ENCODE results near the gene RAB3A. TPM values are rescaled to one million over a fixed set of nuclear protein-coding genes. Genes with fewer than 3 reads are reported as not detected.
A peak's percentile ranks its signal among the peaks of the same experiment; 100 is the strongest.

RAB3A gene
- polyA plus RNA-seq, 4 donors = 0.81 to 6.0 (median 1.9) TPM

DNA sequence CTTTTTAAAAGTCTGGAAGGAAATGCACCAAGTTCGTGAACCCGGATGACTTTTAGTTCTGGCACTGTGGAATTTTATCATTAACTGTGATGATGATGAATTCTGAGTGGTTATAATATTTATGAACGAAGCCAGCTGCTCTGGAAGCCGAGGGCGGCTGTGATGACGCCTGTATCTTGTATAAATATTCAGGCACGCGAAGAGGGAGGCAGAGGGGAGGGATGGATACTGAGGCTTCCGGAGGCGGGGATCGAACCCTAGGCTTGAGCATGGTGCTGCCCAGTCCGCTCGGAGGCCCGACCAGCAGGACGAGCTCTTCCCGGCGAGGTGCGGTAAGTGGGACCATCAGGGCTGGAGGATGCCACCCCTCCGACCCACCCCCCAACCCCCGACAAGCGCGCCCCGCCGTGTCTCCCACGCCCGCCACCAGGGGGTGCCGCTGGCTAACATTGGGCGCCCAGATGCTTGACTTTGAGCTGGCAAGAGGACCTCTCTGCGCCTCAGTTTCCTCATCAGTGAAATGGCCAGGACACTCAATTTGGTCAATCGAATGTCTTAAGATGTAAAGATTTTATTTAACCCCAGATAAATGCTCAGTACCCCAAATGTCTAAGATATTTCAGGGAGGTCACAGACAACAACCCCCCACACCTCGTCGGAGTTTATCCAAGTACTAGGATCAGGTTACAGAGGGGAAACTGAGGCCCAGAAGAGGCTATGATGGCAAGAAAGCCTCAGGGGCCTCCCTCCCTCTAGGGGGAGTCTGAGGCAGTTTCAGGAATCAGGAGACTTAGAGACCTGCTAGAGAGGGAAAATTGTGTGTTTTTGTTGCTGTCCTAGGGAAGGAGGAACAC lies 4.5 kb upstream of the RAB3A start:
- peaks cover 0 to 13% (median 4%) of the 10 kb centered on the region in 3 donors for H3K4me1 ChIP-seq (ENCODE audit: control insufficient read depth in 3 of 3, insufficient read depth in 2 of 3, low read depth in 1 of 3, low read length in 2 of 3)
- no peaks in the 10 kb centered on the region for H3K36me3 ChIP-seq (ENCODE audit: control insufficient read depth in 3 of 3, insufficient read depth in 2 of 3, low read depth in 1 of 3, low read length in 3 of 3)
- H3K4me3 ChIP-seq (ENCODE audit: low read depth in 1 of 3, low read length in 3 of 3) = no peak overlapping the region
- no peak overlapping the region for H3K27ac ChIP-seq (ENCODE audit: low read depth in 1 of 3, low read length in 2 of 3)
- peak; percentile 23 to 43 for DNase-seq
- H3K9me3 ChIP-seq (ENCODE audit: control insufficient read depth in 2 of 2, insufficient read depth in 1 of 2, low read depth in 1 of 2, low read length in 1 of 2) = no peaks in the 10 kb centered on the region
- 13 to 17% (median 16%) methylated on average over 32 of the region's 32 CpGs for WGBS, 3 donors
- peaks cover 0 to 13% (median 0%) of the 10 kb centered on the region in 3 donors for H3K27me3 ChIP-seq (ENCODE audit: control insufficient read depth in 3 of 3, insufficient read depth in 3 of 3, low read length in 3 of 3)
- FAIRE-seq = no peak

DNA sequence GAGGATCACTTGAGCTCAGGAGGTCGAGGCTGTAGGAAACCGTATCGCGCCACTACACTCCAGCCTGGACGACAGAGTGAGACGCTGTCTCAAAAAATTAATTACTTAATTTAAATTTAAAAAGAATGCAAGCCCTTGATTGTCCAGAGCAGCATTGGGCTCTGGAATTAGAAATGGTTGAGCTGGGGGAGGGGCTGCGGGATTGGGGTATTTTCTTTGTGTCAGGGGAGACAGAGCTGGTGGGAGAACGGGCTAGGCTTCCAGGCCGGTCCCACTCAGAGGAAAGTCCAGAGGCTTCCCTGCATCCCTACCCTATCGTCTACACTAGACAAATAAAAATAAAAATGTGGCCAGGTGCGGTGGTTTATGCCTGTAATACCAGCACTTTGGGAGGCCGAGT lies 2.2 kb upstream of the RAB3A start:
- Histone ChIP-seq H3K4me1 (ENCODE audit: control insufficient read depth in 3 of 3, insufficient read depth in 2 of 3, low read depth in 1 of 3, low read length in 2 of 3) (peaks cover 2 to 22% (median 4%) of the 10 kb centered on the region in 3 donors), H3K36me3 (ENCODE audit: control insufficient read depth in 3 of 3, insufficient read depth in 2 of 3, low read depth in 1 of 3, low read length in 3 of 3) (no peaks in the 10 kb centered on the region), H3K27me3 (ENCODE audit: control insufficient read depth in 3 of 3, insufficient read depth in 3 of 3, low read length in 3 of 3) (peaks cover 0 to 21% (median 0%) of the 10 kb centered on the region in 3 donors), H3K9me3 (ENCODE audit: control insufficient read depth in 2 of 2, insufficient read depth in 1 of 2, low read depth in 1 of 2, low read length in 1 of 2) (no peaks in the 10 kb centered on the region), H3K27ac (ENCODE audit: low read depth in 1 of 3, low read length in 2 of 3) (peak overlapping the region in 2 of 3 donors; percentile 89 to 96), H3K4me3 (ENCODE audit: low read depth in 1 of 3, low read length in 3 of 3) (no peak overlapping the region)
- no peak for DNase-seq
- no peak for FAIRE-seq
- WGBS, 3 donors = 73 to 80% (median 77%) methylated on average over 12 of the region's 12 CpGs

DNA sequence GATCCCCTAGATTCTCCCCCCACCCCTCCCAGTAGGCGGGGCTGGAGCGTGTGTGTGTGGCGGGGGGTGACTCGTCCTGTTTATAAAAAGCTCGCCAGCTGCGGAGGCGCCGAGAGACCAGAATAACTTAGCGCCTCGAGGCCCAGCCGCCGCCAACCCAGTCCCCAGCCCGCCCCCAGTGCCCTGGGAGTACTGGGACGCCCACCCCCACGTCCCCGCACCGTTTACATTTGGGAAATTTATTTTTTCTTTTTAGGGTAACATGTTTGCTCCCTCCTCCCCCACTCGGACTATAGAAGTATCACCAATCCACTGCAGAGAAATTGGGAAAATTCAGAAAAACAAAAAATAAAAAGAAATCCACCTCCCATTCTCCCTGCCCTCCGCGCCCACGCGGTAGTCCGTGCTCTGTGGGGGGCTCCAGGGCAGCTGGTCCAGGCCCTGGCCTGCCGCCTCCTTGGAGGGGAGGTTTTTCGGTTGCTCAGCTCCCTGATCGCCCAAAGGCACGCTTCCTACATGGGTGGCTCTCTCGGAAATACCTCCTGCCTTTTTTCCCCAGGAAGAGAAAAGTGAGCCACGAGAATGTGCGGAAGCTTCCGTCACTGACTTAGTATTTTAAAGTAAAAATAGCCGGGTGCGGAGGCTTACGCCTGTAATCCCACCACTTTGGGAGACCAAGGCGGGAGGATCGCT lies 1.5 kb upstream of the RAB3A start:
- H3K4me1 ChIP-seq (ENCODE audit: control insufficient read depth in 3 of 3, insufficient read depth in 2 of 3, low read depth in 1 of 3, low read length in 2 of 3) = peaks cover 2 to 22% (median 4%) of the 10 kb centered on the region in 3 donors
- FAIRE-seq (no peak), DNase-seq (peak; percentile 49 to 73)
- peaks cover 0 to 16% (median 0%) of the 10 kb centered on the region in 3 donors for H3K27me3 ChIP-seq (ENCODE audit: control insufficient read depth in 3 of 3, insufficient read depth in 3 of 3, low read length in 3 of 3)
- H3K27ac ChIP-seq (ENCODE audit: low read depth in 1 of 3, low read length in 2 of 3) = peak overlapping the region in 2 of 3 donors; percentile 89 to 96
- 27 to 42% (median 41%) methylated on average over 36 of the region's 36 CpGs for WGBS, 3 donors
- H3K4me3 ChIP-seq (ENCODE audit: low read depth in 1 of 3, low read length in 3 of 3) = peak overlapping the region; percentile 37 to 60 (median 40)
- no peaks in the 10 kb centered on the region for H3K9me3 ChIP-seq (ENCODE audit: control insufficient read depth in 2 of 2, insufficient read depth in 1 of 2, low read depth in 1 of 2, low read length in 1 of 2)
- H3K36me3 ChIP-seq (ENCODE audit: control insufficient read depth in 3 of 3, insufficient read depth in 2 of 3, low read depth in 1 of 3, low read length in 3 of 3) = peaks cover 0 to 2% (median 0%) of the 10 kb centered on the region in 3 donors

DNA sequence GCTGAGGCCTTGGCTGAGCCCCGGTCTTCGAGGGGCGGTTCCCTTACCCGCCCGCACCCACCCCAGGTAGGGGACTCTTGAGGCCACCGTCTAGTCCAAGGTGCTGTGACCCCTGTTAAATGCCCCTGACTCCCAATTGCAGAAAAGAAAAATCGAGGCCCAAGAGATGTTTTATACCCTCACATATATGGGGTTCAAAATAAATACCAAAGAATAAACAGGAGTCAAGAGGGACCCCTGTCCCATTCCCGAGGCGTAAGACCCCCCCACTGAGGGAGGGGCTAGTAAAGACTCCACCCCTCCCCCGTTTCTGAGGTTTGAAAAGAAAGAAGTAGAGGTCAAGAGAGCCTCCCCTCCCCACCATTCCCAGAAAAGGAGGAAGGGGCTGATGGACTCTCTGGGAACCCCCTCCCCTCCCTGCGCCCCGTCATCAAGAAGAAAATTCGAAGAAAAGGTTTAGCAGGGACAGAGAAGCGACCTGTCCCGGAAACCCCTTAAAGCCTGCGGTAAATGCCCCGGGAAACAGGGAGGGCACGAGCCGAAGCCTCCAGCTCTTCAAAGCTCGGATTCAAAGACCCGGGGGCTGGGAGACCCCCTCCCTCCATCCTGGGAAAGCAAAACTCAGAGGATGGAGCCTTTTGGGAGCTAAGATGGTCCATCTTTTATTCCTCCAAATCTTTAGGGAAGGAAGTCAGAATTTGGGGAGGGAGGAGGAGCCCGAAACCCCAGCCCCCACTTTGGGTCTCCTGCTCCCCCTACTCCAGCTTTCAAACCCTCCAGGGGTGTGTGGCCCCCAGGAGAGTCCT lies 755 bp upstream of the RAB3A start:
- 0 to 1% (median 1%) methylated on average over 22 of the region's 22 CpGs for WGBS, 3 donors
- Histone ChIP-seq H3K9me3 (ENCODE audit: control insufficient read depth in 2 of 2, insufficient read depth in 1 of 2, low read depth in 1 of 2, low read length in 1 of 2) (no peaks in the 10 kb centered on the region), H3K27me3 (ENCODE audit: control insufficient read depth in 3 of 3, insufficient read depth in 3 of 3, low read length in 3 of 3) (peaks cover 0 to 12% (median 0%) of the 10 kb centered on the region in 3 donors), H3K4me1 (ENCODE audit: control insufficient read depth in 3 of 3, insufficient read depth in 2 of 3, low read depth in 1 of 3, low read length in 2 of 3) (peaks cover 2 to 22% (median 4%) of the 10 kb centered on the region in 3 donors), H3K27ac (ENCODE audit: low read depth in 1 of 3, low read length in 2 of 3) (peak overlapping the region; percentile 67 to 96 (median 89)), H3K36me3 (ENCODE audit: control insufficient read depth in 3 of 3, insufficient read depth in 2 of 3, low read depth in 1 of 3, low read length in 3 of 3) (peaks cover 0 to 5% (median 0%) of the 10 kb centered on the region in 3 donors), H3K4me3 (ENCODE audit: low read depth in 1 of 3, low read length in 3 of 3) (peak overlapping the region; percentile 37 to 60 (median 40))
- peak in 1 of 2 donors; percentile 45 for DNase-seq
- no peak for FAIRE-seq

DNA sequence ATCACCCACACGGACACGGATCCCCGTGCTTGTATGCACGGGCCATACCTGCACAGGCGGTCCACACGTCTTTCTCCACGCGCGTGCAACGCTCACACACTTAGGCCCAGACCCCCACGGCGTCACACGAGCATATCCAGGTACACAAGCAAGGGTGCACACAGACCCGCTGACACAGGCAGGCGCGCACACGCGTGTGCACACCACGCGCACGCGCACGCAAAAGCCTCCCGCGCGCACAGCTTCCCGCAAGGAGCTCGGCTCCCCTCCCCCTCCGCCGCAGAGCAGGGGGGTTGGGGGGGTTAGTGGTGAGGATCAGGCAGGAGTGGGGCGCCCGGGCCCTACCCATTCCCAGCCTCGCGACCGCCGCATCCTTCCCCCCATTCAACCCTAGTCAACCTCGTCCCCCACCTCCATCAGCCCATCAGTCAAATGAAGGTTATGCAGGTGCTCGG lies 407 bp downstream of the RAB3A start:
- FAIRE-seq (no peak), DNase-seq (peak in 1 of 2 donors; percentile 46)
- H3K4me1 ChIP-seq (ENCODE audit: control insufficient read depth in 3 of 3, insufficient read depth in 2 of 3, low read depth in 1 of 3, low read length in 2 of 3) = peaks cover 2 to 22% (median 4%) of the 10 kb centered on the region in 3 donors
- peak overlapping the region; percentile 33 to 78 (median 53) for H3K4me3 ChIP-seq (ENCODE audit: low read depth in 1 of 3, low read length in 3 of 3)
- no peaks in the 10 kb centered on the region for H3K9me3 ChIP-seq (ENCODE audit: control insufficient read depth in 2 of 2, insufficient read depth in 1 of 2, low read depth in 1 of 2, low read length in 1 of 2)
- peaks cover 0 to 9% (median 0%) of the 10 kb centered on the region in 3 donors for H3K27me3 ChIP-seq (ENCODE audit: control insufficient read depth in 3 of 3, insufficient read depth in 3 of 3, low read length in 3 of 3)
- H3K27ac ChIP-seq (ENCODE audit: low read depth in 1 of 3, low read length in 2 of 3) = peak overlapping the region in 2 of 3 donors; percentile 46 to 49
- peaks cover 0 to 13% (median 2%) of the 10 kb centered on the region in 3 donors for H3K36me3 ChIP-seq (ENCODE audit: control insufficient read depth in 3 of 3, insufficient read depth in 2 of 3, low read depth in 1 of 3, low read length in 3 of 3)
- 0 to 2% (median 1%) methylated on average over 23 to 38 of the region's 38 CpGs for WGBS, 3 donors

DNA sequence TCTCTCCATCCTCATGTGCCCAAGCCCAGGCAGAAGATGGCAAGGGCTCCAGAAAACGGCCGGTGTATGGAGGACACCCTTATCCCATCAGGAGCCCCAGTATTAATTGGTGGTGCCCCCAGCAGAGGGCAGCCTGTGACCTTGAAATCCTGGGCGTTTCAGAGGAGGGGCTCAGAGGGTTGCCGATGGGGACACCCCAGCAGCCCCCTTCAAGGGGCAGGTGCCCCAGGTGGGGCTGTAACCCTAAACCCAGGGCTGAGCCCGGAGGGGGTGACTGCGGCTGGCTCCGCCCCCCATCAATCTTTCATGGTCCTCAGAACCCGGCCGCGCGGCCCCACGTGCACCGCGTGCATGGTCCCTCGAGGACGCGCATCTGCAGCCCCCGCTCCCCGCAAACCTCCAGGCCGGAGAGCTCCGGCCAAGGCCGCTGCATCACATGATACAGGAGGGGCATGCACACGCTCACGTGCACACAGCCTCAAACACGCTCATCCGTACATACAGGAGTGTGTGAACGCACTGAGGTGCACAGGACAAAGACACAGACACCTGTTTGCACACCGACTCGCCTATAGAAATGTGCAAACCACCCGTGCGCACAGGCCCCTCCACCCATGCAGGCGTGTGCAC lies 949 bp downstream of the RAB3A start:
- WGBS, 3 donors = 3 to 5% (median 5%) methylated on average over 30 to 32 of the region's 32 CpGs
- Histone ChIP-seq H3K9me3 (ENCODE audit: control insufficient read depth in 2 of 2, insufficient read depth in 1 of 2, low read depth in 1 of 2, low read length in 1 of 2) (no peaks in the 10 kb centered on the region), H3K27ac (ENCODE audit: low read depth in 1 of 3, low read length in 2 of 3) (no peak overlapping the region), H3K27me3 (ENCODE audit: control insufficient read depth in 3 of 3, insufficient read depth in 3 of 3, low read length in 3 of 3) (peaks cover 0 to 8% (median 0%) of the 10 kb centered on the region in 3 donors), H3K4me1 (ENCODE audit: control insufficient read depth in 3 of 3, insufficient read depth in 2 of 3, low read depth in 1 of 3, low read length in 2 of 3) (peaks cover 2 to 22% (median 4%) of the 10 kb centered on the region in 3 donors), H3K36me3 (ENCODE audit: control insufficient read depth in 3 of 3, insufficient read depth in 2 of 3, low read depth in 1 of 3, low read length in 3 of 3) (peaks cover 0 to 19% (median 4%) of the 10 kb centered on the region in 3 donors), H3K4me3 (ENCODE audit: low read depth in 1 of 3, low read length in 3 of 3) (peak overlapping the region in 2 of 3 donors; percentile 53 to 78)
- peak; percentile 25 to 46 for DNase-seq
- no peak for FAIRE-seq

DNA sequence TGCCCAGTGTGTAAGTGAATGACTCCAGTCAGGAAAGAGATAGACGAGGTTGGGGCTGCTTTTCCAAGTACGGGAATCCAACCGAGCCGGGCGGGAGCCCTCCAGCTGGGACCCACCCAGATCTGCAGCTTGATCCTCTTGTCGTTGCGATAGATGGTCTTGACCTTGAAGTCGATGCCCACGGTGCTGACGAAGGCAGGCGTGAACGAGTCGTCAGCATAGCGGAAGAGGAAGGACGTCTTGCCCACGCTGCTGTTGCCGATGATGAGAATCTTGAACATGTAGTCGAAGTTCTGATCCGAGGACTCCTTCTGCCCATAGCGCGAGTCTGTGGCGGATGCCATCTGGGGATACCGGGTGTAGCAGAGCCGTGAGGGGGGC lies 1.5 kb downstream of the RAB3A start:
- peaks cover 0 to 23% (median 4%) of the 10 kb centered on the region in 3 donors for H3K36me3 ChIP-seq (ENCODE audit: control insufficient read depth in 3 of 3, insufficient read depth in 2 of 3, low read depth in 1 of 3, low read length in 3 of 3)
- FAIRE-seq (no peak), DNase-seq (no peak)
- peaks cover 2 to 22% (median 4%) of the 10 kb centered on the region in 3 donors for H3K4me1 ChIP-seq (ENCODE audit: control insufficient read depth in 3 of 3, insufficient read depth in 2 of 3, low read depth in 1 of 3, low read length in 2 of 3)
- no peak overlapping the region for H3K27ac ChIP-seq (ENCODE audit: low read depth in 1 of 3, low read length in 2 of 3)
- H3K4me3 ChIP-seq (ENCODE audit: low read depth in 1 of 3, low read length in 3 of 3) = peak overlapping the region in 1 of 3 donors; percentile 78
- 84 to 89% (median 88%) methylated on average over 24 of the region's 24 CpGs for WGBS, 3 donors
- peaks cover 0 to 8% (median 0%) of the 10 kb centered on the region in 3 donors for H3K27me3 ChIP-seq (ENCODE audit: control insufficient read depth in 3 of 3, insufficient read depth in 3 of 3, low read length in 3 of 3)
- H3K9me3 ChIP-seq (ENCODE audit: control insufficient read depth in 2 of 2, insufficient read depth in 1 of 2, low read depth in 1 of 2, low read length in 1 of 2) = no peaks in the 10 kb centered on the region

All from small intestine (tissue), 7 donors.